Adrenal gland (tissue), 5 donors: ENCODE measurements around the gene PEA15.

Experiments used
- POLR2A ChIP-seq, 2 donors: fragments of 450-650 bp; IDR thresholded peaks; one replicate each; pipeline ENCODE4 v1.6.1; 2017; ENCODE audit warnings: antibody characterized with exemption in 2 of 2, mild to moderate bottlenecking in 2 of 2, moderate library complexity in 1 of 2
- TF ChIP-seq, protein P1 (sequence below), 6 experiments: fragments of 450-650 bp in 4 of 6; fragments of 200-600 bp in 2 of 6; sonication (generic) in 1 of 6; IDR thresholded peaks; 1 replicate in 5 of 6; 2 replicates in 1 of 6; pipeline versions ENCODE4 v1.5.1 to v1.8.0; 2016 to 2021; ENCODE audit warnings: antibody characterized with exemption in 6 of 6, mild to moderate bottlenecking in 2 of 6, moderate library complexity in 1 of 6
- donor health status: DM: no; HTN: no; CAD: no.

DNA sequence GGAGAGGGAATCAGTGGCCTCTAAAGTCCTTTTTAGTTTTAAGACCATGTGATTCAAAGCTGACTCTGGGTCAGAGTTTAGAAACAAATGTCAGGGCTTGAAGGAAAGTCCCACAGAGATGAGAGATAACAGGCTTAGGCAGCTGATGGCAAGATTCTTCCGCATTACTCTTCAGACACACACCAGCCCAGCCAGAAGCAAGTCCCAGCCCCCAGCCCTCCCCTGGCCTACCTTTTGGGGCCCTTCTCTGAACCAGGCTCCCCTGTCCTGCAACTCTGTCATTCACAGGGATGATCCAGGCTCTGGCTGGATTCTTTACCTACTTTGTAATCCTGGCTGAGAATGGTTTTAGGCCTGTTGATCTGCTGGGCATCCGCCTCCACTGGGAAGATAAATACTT lies 28.0 kb upstream of the PEA15 start:
- TF ChIP-seq, protein P1, sequence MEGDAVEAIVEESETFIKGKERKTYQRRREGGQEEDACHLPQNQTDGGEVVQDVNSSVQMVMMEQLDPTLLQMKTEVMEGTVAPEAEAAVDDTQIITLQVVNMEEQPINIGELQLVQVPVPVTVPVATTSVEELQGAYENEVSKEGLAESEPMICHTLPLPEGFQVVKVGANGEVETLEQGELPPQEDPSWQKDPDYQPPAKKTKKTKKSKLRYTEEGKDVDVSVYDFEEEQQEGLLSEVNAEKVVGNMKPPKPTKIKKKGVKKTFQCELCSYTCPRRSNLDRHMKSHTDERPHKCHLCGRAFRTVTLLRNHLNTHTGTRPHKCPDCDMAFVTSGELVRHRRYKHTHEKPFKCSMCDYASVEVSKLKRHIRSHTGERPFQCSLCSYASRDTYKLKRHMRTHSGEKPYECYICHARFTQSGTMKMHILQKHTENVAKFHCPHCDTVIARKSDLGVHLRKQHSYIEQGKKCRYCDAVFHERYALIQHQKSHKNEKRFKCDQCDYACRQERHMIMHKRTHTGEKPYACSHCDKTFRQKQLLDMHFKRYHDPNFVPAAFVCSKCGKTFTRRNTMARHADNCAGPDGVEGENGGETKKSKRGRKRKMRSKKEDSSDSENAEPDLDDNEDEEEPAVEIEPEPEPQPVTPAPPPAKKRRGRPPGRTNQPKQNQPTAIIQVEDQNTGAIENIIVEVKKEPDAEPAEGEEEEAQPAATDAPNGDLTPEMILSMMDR (IDR thresholded peaks at IDR 0.05): no peak
- no peak for TF ChIP-seq POLR2A (IDR thresholded peaks at IDR 0.05)
